Calu3 (cell line): ENCODE results near the gene POLE3. TPM values are rescaled to one million over a fixed set of nuclear protein-coding genes. Genes with fewer than 3 reads are reported as not detected.
"Not testable (repeated sequence)": the region's sequence is repeated elsewhere in the genome, so short reads cannot be mapped to it uniquely, and the experiment has no call there.

Source experiments
- BruUV-seq: library from RNA; stranded (reverse); fragments of 400-500 nt; replicated peaks from 2 replicates; lab custom pipeline; 2021; lab: Mats Ljungman, UMichigan
- CTCF ChIA-PET: fragments of 300-600 bp; sonication (Branson Sonifier 250); formaldehyde crosslinking; loops from one replicate; lab custom pipeline; 2022; ENCODE audit warnings: antibody characterized with exemption; lab: Charles Lee
- DNase-seq: peaks from one replicate; pipeline ENCODE4 v3.0.0; 2022
- H3K27ac Mint-ChIP-seq: one replicate; pipeline ENCODE4 v1.8.0; 2022; ENCODE audit warnings: mixed read lengths; ENCODE audit not compliant: unreplicated experiment
- H3K27me3 Mint-ChIP-seq: one replicate; pipeline ENCODE4 v1.8.0; 2022; ENCODE audit warnings: mixed read lengths; ENCODE audit not compliant: unreplicated experiment
- H3K36me3 Mint-ChIP-seq: one replicate; pipeline ENCODE4 v1.8.0; 2022; ENCODE audit warnings: mild to moderate bottlenecking, moderate library complexity, mixed read lengths; ENCODE audit not compliant: insufficient read depth, unreplicated experiment
- H3K4me1 Mint-ChIP-seq: one replicate; pipeline ENCODE4 v1.8.0; 2022; ENCODE audit warnings: mild to moderate bottlenecking, low read depth, mixed read lengths; ENCODE audit not compliant: unreplicated experiment
- H3K4me3 Mint-ChIP-seq: one replicate; pipeline ENCODE4 v1.8.0; 2022; ENCODE audit warnings: mild to moderate bottlenecking, low read depth, moderate library complexity, mixed read lengths; ENCODE audit not compliant: unreplicated experiment
- H3K9me3 Mint-ChIP-seq: one replicate; pipeline ENCODE4 v1.8.0; 2022; ENCODE audit warnings: low read depth, mixed read lengths; ENCODE audit not compliant: unreplicated experiment
- intact Hi-C: fragments of 100-400 bp; cut with micrococcal nuclease; formaldehyde crosslinking; loops from one replicate; pipeline ENCODE4 v1.10.0; 2022; ENCODE audit not compliant: unreplicated experiment
- total RNA-seq: library from RNA; stranded (reverse); gene quantifications from 2 replicates; pipeline ENCODE4 v1.2.3, GENCODE V29; 2022
- TF ChIP-seq, protein P1 (sequence below): fragments of 200-600 bp; IDR thresholded peaks from one replicate; pipeline ENCODE4 v1.8.0; 2022; ENCODE audit warnings: antibody characterized with exemption; ENCODE audit not compliant: unreplicated experiment

Gene POLE3
- total RNA-seq, 1 experiment from 2014 or later = 37.7 TPM

DNA sequence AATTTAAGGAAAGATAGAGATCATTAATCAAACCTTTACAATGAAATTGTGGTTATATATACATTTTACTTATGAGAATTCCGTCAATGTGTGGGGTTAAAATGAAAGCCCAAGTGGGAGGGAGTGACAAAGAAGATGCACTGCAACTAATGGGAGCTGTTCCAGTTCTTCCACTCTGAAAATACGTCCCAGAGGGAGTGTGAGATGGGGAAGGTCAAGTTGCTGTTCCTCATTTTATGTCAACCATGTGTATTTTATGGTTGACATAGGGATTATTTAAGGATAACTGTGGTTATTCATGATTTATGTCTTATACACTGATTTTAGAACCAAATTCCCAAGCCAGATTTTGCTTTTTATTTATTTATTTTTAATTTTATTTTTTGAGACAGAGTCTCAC lies 38.9 kb upstream of the POLE3 start:
- no peaks in the 10 kb centered on the region for H3K9me3 Mint-ChIP-seq
- TF ChIP-seq, protein P1, sequence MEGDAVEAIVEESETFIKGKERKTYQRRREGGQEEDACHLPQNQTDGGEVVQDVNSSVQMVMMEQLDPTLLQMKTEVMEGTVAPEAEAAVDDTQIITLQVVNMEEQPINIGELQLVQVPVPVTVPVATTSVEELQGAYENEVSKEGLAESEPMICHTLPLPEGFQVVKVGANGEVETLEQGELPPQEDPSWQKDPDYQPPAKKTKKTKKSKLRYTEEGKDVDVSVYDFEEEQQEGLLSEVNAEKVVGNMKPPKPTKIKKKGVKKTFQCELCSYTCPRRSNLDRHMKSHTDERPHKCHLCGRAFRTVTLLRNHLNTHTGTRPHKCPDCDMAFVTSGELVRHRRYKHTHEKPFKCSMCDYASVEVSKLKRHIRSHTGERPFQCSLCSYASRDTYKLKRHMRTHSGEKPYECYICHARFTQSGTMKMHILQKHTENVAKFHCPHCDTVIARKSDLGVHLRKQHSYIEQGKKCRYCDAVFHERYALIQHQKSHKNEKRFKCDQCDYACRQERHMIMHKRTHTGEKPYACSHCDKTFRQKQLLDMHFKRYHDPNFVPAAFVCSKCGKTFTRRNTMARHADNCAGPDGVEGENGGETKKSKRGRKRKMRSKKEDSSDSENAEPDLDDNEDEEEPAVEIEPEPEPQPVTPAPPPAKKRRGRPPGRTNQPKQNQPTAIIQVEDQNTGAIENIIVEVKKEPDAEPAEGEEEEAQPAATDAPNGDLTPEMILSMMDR = no peak
- no peaks in the 10 kb centered on the region for H3K4me1 Mint-ChIP-seq
- no peaks in the 10 kb centered on the region for H3K36me3 Mint-ChIP-seq
- CTCF ChIA-PET = no interaction called here
- DNase-seq = no peak
- intact Hi-C loops = no loop called here
- no peaks in the 10 kb centered on the region for H3K27me3 Mint-ChIP-seq
- H3K4me3 Mint-ChIP-seq = no peak overlapping the region
- H3K27ac Mint-ChIP-seq = no peak overlapping the region
- no TSS peak for BruUV-seq

DNA sequence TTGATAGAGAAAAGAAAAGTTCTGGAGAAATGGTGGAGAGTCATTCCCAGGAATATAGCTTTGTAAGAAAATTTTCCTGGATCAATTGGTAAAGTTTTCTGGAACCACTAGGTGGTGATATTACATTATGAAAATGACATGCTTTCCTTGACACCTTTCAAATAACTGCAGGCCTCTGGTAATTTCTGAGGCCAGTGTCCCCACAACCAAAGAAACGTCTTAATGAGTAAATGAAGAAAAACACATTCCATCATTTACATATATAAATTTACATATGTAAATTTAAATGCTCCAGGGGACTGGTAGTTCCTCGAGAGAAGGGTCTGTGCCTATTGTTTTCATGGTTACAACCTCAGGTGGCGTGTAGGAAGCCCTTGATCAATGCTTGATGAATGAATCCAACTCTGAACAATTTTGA lies 35.9 kb upstream of the POLE3 start:
- BruUV-seq = no TSS peak
- DNase-seq = no peak
- H3K36me3 Mint-ChIP-seq = no peaks in the 10 kb centered on the region

DNA sequence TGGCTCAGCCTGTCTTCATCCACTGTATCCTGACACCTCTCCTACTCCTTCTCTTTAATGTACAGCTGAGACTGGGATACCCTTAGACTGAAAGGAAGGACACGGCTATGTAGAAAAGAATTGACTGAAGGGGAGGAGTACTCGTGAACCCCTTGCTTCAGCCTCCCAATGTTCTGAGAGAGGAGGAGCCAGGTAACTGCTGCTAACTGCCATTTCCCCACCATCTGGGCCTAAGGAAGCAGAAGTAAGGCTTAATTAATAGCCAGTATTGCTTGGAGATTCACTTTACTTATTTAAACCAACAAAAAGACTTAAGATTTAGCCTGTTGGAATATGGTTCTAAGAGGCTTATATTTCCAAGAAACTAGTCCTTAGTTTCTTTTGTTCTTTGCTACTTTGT lies 34.3 kb upstream of the POLE3 start:
- intact Hi-C loops = no loop called here
- no peaks in the 10 kb centered on the region for H3K27me3 Mint-ChIP-seq
- TF ChIP-seq, protein P1 = no peak
- no TSS peak for BruUV-seq
- H3K36me3 Mint-ChIP-seq = no peaks in the 10 kb centered on the region
- no peak for DNase-seq
- H3K27ac Mint-ChIP-seq = no peak overlapping the region
- no peaks in the 10 kb centered on the region for H3K4me1 Mint-ChIP-seq
- CTCF ChIA-PET = no interaction called here
- no peak overlapping the region for H3K4me3 Mint-ChIP-seq
- H3K9me3 Mint-ChIP-seq = no peaks in the 10 kb centered on the region

More for the DNA sequence above, 35.9 kb upstream of the POLE3 start:
- H3K4me3 Mint-ChIP-seq = no peak overlapping the region
- TF ChIP-seq, protein P1 = no peak
- H3K9me3 Mint-ChIP-seq = no peaks in the 10 kb centered on the region
- intact Hi-C loops = loop anchor here (2.0 kb wide), 2 partner anchors 144 to 208 kb away; no protein-coding TSS in a partner anchor
- H3K27ac Mint-ChIP-seq = no peak overlapping the region
- H3K27me3 Mint-ChIP-seq = no peaks in the 10 kb centered on the region
- CTCF ChIA-PET = interaction anchor here (0.8 to 1.9 kb wide), 5 partner anchors 9 to 211 kb away, joined by 3 to 40 read pairs (median 4); no protein-coding TSS in a partner anchor
- no peaks in the 10 kb centered on the region for H3K4me1 Mint-ChIP-seq

DNA sequence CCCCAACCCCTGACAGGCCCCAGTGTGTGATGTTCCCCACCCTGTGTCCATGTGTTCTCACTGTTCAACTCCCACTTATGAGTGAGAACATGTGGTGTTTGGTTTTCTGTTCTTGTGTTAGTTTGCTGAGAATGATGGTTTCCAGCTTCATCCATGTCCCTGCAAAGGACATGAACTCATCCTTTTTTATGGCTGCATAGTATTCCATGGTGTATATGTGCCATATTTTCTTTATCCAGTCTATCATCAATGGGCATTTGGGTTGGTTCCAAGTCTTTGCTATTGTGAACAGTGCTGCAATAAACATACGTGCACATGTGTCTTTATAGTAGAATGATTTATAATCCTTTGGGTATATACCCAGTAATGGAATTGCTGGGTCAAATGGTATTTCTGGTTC lies 27.2 kb upstream of the POLE3 start:
- H3K4me1 Mint-ChIP-seq, H3K4me3 Mint-ChIP-seq, CTCF ChIA-PET, H3K36me3 Mint-ChIP-seq, BruUV-seq, DNase-seq, intact Hi-C loops, H3K9me3 Mint-ChIP-seq, H3K27ac Mint-ChIP-seq: not testable (repeated sequence)
- peaks cover 22% of the 10 kb centered on the region for H3K27me3 Mint-ChIP-seq

DNA sequence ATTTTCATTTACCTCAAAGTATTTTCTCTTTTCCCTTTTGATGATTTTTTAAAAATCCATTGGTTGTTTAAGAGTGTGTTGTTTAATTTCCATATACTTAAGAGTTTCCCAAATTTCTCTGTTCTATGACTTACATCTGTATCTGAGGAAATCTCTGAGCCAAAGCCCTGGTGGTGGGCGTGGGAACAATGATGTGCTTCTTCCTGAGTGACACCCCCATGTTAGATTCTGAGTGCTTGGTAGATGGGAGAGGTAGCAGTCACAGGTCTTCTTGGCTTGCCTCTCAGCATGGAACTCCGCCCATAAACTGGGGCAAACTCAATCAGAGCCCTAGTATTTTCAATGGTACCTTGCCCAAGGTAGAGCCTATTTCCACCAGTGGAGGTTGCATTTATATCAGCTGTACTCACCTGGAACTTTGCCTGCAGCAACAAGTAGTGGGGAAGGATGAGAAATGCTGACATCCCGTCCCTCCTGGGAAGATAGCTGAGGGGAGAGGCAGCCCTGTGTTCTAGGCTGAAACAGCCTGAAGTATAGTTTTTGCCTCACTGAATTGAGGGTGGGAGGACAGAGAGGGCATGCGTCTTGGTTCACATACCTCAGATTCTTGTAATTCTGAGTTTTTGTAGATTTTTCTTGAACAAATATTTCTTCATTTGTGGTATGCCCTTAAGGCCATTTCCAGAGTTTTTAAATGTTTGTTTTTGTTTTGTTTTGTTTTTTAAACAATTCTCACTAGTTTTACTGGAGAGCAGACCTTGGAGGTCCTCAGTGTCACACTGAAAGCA lies 26.4 kb upstream of the POLE3 start:
- Mint-ChIP-seq H3K9me3 (no peaks in the 10 kb centered on the region), H3K4me1 (no peaks in the 10 kb centered on the region), H3K27ac (no peak overlapping the region), H3K27me3 (peaks cover 24% of the 10 kb centered on the region), H3K4me3 (no peak overlapping the region), H3K36me3 (no peaks in the 10 kb centered on the region)
- DNase-seq = no peak
- BruUV-seq = no TSS peak
- intact Hi-C loops = no loop called here
- TF ChIP-seq, protein P1 = no peak
- CTCF ChIA-PET = no interaction called here
